ENCODE data around the gene TECTB. TPM values are rescaled to one million over a fixed set of nuclear protein-coding genes. Genes with fewer than 3 reads are reported as not detected.

TECTB gene
- total RNA-seq, 2 donors from 2014 or later = not detected

DNA sequence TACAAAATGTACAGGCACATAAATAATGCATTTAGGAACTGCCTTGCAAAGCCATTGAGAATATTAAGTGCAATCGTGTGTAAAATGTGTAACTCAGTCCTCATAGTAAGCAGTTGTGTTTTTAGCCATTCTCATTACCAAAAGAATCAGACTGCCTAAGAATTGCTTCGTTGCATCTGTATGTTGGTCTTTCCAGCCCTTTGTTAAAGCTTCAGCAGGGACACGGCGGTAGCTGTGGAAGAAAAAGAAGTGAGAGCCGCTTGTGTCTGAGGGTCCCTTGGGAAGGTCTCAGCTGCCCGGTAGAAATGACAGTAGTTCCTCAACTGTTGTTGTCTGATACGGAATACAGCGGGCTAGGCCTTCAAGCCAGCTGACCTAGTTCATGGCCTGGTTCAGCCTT lies 67.9 kb downstream of the TECTB start:
- Histone ChIP-seq H3K9me3 (ENCODE audit: control insufficient read depth, low read length) (no peaks in the 10 kb centered on the region), H3K36me3 (ENCODE audit: control insufficient read depth, insufficient read depth, low read length) (no peaks in the 10 kb centered on the region), H3K27me3 (ENCODE audit: control insufficient read depth, insufficient read depth, low read length, poor library complexity, severe bottlenecking) (no peaks in the 10 kb centered on the region), H3K4me1 (ENCODE audit: control insufficient read depth, insufficient read depth, low read length) (no peaks in the 10 kb centered on the region), H3K9ac (ENCODE audit: extremely low read depth, low read length, poor library complexity, severe bottlenecking) (no peak overlapping the region), H3K27ac (ENCODE audit: low read depth, low read length) (no peak overlapping the region), H3K4me3 (ENCODE audit: low read length) (no peak overlapping the region)
- Mint-ChIP-seq H3K27me3 (ENCODE audit: insufficient read depth) (peaks cover 7% of the 10 kb centered on the region), H3K27ac (no peak overlapping the region), H3K9me3 (no peaks in the 10 kb centered on the region), H3K4me3 (no peak overlapping the region), H3K36me3 (ENCODE audit: low read depth) (no peaks in the 10 kb centered on the region), H3K4me1 (no peaks in the 10 kb centered on the region)
- 85 to 87% methylated on average over 7 to 8 of the region's 8 CpGs for WGBS, 2 experiments (ENCODE audit: insufficient coverage in 1 of 2, insufficient read length in 1 of 2)
- no peak for DNase-seq
- TF ChIP-seq, protein P1, sequence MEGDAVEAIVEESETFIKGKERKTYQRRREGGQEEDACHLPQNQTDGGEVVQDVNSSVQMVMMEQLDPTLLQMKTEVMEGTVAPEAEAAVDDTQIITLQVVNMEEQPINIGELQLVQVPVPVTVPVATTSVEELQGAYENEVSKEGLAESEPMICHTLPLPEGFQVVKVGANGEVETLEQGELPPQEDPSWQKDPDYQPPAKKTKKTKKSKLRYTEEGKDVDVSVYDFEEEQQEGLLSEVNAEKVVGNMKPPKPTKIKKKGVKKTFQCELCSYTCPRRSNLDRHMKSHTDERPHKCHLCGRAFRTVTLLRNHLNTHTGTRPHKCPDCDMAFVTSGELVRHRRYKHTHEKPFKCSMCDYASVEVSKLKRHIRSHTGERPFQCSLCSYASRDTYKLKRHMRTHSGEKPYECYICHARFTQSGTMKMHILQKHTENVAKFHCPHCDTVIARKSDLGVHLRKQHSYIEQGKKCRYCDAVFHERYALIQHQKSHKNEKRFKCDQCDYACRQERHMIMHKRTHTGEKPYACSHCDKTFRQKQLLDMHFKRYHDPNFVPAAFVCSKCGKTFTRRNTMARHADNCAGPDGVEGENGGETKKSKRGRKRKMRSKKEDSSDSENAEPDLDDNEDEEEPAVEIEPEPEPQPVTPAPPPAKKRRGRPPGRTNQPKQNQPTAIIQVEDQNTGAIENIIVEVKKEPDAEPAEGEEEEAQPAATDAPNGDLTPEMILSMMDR (conservative IDR thresholded peaks at IDR 0.05) = no peak

DNA sequence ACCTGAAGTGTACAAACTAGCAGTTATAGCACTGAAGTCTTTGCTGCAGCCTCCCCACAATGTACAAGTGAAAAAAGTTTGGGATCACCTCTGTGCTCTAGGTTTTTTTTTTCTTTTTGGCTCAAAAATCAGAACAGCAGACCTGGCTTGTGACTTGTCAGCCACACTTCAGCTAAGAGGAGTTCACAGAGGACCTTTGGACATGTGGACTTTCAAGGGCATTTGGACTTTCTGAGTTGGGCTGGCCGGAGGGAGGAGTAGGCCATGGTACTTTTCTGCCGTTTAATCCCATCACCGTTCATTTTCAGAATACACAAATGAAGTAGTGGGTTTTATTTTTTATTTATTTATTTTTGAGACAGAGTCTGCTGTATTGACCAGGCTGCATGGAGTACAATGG lies 68.8 kb downstream of the TECTB start:
- Histone ChIP-seq H3K27me3 (ENCODE audit: control insufficient read depth, insufficient read depth, low read length, poor library complexity, severe bottlenecking) (no peaks in the 10 kb centered on the region), H3K9ac (ENCODE audit: extremely low read depth, low read length, poor library complexity, severe bottlenecking) (no peak overlapping the region), H3K27ac (ENCODE audit: low read depth, low read length) (no peak overlapping the region), H3K4me1 (ENCODE audit: control insufficient read depth, insufficient read depth, low read length) (no peaks in the 10 kb centered on the region), H3K36me3 (ENCODE audit: control insufficient read depth, insufficient read depth, low read length) (no peaks in the 10 kb centered on the region), H3K4me3 (ENCODE audit: low read length) (no peak overlapping the region), H3K9me3 (ENCODE audit: control insufficient read depth, low read length) (no peaks in the 10 kb centered on the region)
- WGBS, 2 experiments (ENCODE audit: insufficient coverage in 1 of 2, insufficient read length in 1 of 2) = 86 to 100% methylated on average over 2 to 3 of the region's 3 CpGs
- H3K4me3 Mint-ChIP-seq = no peak overlapping the region
- TF ChIP-seq, protein P1 (conservative IDR thresholded peaks at IDR 0.05) = no peak
- DNase-seq = no peak
- no peak overlapping the region for H3K27ac Mint-ChIP-seq
- H3K36me3 Mint-ChIP-seq (ENCODE audit: low read depth) = no peaks in the 10 kb centered on the region
- H3K4me1 Mint-ChIP-seq = no peaks in the 10 kb centered on the region
- H3K27me3 Mint-ChIP-seq (ENCODE audit: insufficient read depth) = peaks cover 2% of the 10 kb centered on the region
- no peaks in the 10 kb centered on the region for H3K9me3 Mint-ChIP-seq

DNA sequence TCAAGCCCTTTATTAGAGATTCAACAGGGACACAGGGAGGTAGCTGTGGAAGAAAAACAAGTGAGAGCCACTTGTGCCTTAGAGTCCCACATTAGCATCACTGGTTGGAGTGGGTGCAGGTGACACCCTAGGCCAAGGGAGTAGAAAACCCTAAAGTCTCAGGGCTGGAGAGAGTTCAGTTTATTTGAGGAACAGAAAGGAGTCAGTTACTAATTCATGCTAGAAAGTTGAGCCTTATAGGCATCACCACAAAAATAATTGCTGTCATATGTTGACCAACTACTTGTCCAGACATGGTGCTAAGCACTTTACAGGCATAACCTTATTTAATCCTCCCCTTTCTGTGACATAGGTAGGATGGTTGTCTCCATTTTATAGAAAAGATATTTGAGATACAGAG lies 69.8 kb downstream of the TECTB start:
- TF ChIP-seq, protein P1 (conservative IDR thresholded peaks at IDR 0.05) = no peak
- Histone ChIP-seq H3K27me3 (ENCODE audit: control insufficient read depth, insufficient read depth, low read length, poor library complexity, severe bottlenecking) (no peaks in the 10 kb centered on the region), H3K4me1 (ENCODE audit: control insufficient read depth, insufficient read depth, low read length) (peaks cover 8% of the 10 kb centered on the region), H3K9ac (ENCODE audit: extremely low read depth, low read length, poor library complexity, severe bottlenecking) (no peak overlapping the region), H3K36me3 (ENCODE audit: control insufficient read depth, insufficient read depth, low read length) (no peaks in the 10 kb centered on the region), H3K9me3 (ENCODE audit: control insufficient read depth, low read length) (no peaks in the 10 kb centered on the region), H3K4me3 (ENCODE audit: low read length) (no peak overlapping the region), H3K27ac (ENCODE audit: low read depth, low read length) (no peak overlapping the region)
- Mint-ChIP-seq H3K27me3 (ENCODE audit: insufficient read depth) (no peaks in the 10 kb centered on the region), H3K27ac (no peak overlapping the region), H3K4me1 (peaks cover 6% of the 10 kb centered on the region), H3K4me3 (no peak overlapping the region), H3K9me3 (no peaks in the 10 kb centered on the region), H3K36me3 (ENCODE audit: low read depth) (no peaks in the 10 kb centered on the region)
- no peak for DNase-seq

Small RNAs within 50 kb of the gene (microRNA-seq; reads per million reads assigned to microRNA genes)
- gene MIR6715A (ENCODE audit: borderline microRNAs expressed) (not detected), gene MIR6715B (ENCODE audit: borderline microRNAs expressed) (not detected)

Other genes with a start within 250 kb of the TECTB start
- 10 to 100 TPM; 18.5 to 21.3 TPM for gene GPAM, start 99.6 kb upstream of the TECTB start, total RNA-seq
- gene ACSL5, start 90.7 kb downstream of the TECTB start, total RNA-seq = not detected
- gene ZDHHC6, start 163.5 kb downstream of the TECTB start, total RNA-seq = 10 to 100 TPM; 30.4 to 35.7 TPM
- 10 to 100 TPM; 27.0 to 29.9 TPM for gene VTI1A, start 163.8 kb downstream of the TECTB start, total RNA-seq

Data from endodermal cell (in vitro differentiated cells).